Thoracic aorta (tissue), 2 donors: ENCODE data around the gene CLEC6A. TPM values are rescaled to one million over a fixed set of nuclear protein-coding genes. Genes with fewer than 3 reads are reported as not detected.
"Not testable (repeated sequence)": the region's sequence is repeated elsewhere in the genome, so short reads cannot be mapped to it uniquely, and the experiment has no call there.

Experiments
- ATAC-seq: fragments of 150-250 bp; one replicate; pipeline ENCODE4 v1.8.0; 2017; ENCODE audit warnings: low read depth; ENCODE audit not compliant: insufficient number of reproducible peaks, low FRiP score
- DNase-seq: peaks from one replicate; pipeline ENCODE4 v3.0.0-alpha.2; 2020; ENCODE audit warnings: low spot score
- H3K27ac ChIP-seq, 2 donors: fragments of 200-600 bp; sonication (generic); 1 replicate in 1 of 2; 2 replicates in 1 of 2; pipeline ENCODE4 v1.5.1; 2016; ENCODE audit warnings: mild to moderate bottlenecking in 2 of 2, moderate library complexity in 2 of 2
- H3K27me3 ChIP-seq: fragments of 200-600 bp; sonication (generic); replicated peaks from 2 replicates; pipeline ENCODE4 v1.6.0; 2016; ENCODE audit warnings: mild to moderate bottlenecking; ENCODE audit not compliant: insufficient read depth
- H3K36me3 ChIP-seq: fragments of 200-600 bp; sonication (generic); one replicate; pipeline ENCODE4 v1.5.1; 2016
- H3K4me1 ChIP-seq, 2 donors: fragments of 200-600 bp; sonication (generic); 1 replicate in 1 of 2; 2 replicates in 1 of 2; pipeline versions ENCODE4 v1.5.1 to v1.6.0; 2016; ENCODE audit warnings: low read depth in 2 of 2, mild to moderate bottlenecking in 1 of 2; ENCODE audit not compliant: control insufficient read depth in 1 of 2
- H3K4me3 ChIP-seq: fragments of 200-600 bp; sonication (generic); 2 replicates; pipeline ENCODE4 v1.5.1; 2016; ENCODE audit warnings: mild to moderate bottlenecking
- H3K9me3 ChIP-seq: fragments of 200-600 bp; sonication (generic); 2 replicates; pipeline ENCODE4 v1.5.1; 2016
- CTCF ChIP-seq: fragments of 200-600 bp; sonication (generic); IDR thresholded peaks from one replicate; pipeline ENCODE4 v1.5.1; 2019; ENCODE audit warnings: antibody characterized with exemption
- total RNA-seq, 2 donors: library from RNA; depleted of rRNA; stranded (reverse); fragments of >200 nt; gene quantifications; one replicate each; pipeline versions ENCODE4 v1.1.0 to v1.2.3, GENCODE V29; 2016

Gene CLEC6A
- total RNA-seq, 2 donors from 2014 or later = not detected

- no peak for TF ChIP-seq CTCF
- H3K27me3 ChIP-seq = no peaks in the 10 kb centered on the region
- no peaks in the 10 kb centered on the region for H3K36me3 ChIP-seq
- H3K27ac ChIP-seq = no peak overlapping the region
- ATAC-seq (no peak), DNase-seq (no peak)
- no peak overlapping the region for H3K4me3 ChIP-seq
- no peaks in the 10 kb centered on the region for H3K9me3 ChIP-seq
- no peaks in the 10 kb centered on the region for H3K4me1 ChIP-seq
Measured at GRCh38 chr12:8482571-8483061, 26.9 kb downstream of the CLEC6A start.

GRCh38 chr12:8483079-8483478, 27.3 kb downstream of the CLEC6A start:
- Histone ChIP-seq H3K27ac (no peak overlapping the region), H3K36me3 (no peaks in the 10 kb centered on the region), H3K27me3 (no peaks in the 10 kb centered on the region), H3K9me3 (no peaks in the 10 kb centered on the region), H3K4me1 (no peaks in the 10 kb centered on the region), H3K4me3 (no peak overlapping the region)
- ATAC-seq = no peak
- no peak for TF ChIP-seq CTCF
- DNase-seq = no peak

- no peak overlapping the region for H3K4me3 ChIP-seq
- DNase-seq (no peak), ATAC-seq (no peak)
- no peaks in the 10 kb centered on the region for H3K4me1 ChIP-seq
- no peaks in the 10 kb centered on the region for H3K9me3 ChIP-seq
- H3K27ac ChIP-seq = no peak overlapping the region
- no peaks in the 10 kb centered on the region for H3K27me3 ChIP-seq
- H3K36me3 ChIP-seq = no peaks in the 10 kb centered on the region
- TF ChIP-seq CTCF = no peak
Measured at GRCh38 chr12:8491646-8492530, 36.1 kb downstream of the CLEC6A start.

GRCh38 chr12:8493084-8493483, 37.3 kb downstream of the CLEC6A start:
- ATAC-seq (no peak), DNase-seq (no peak)
- TF ChIP-seq CTCF = no peak
- H3K4me1 ChIP-seq = no peaks in the 10 kb centered on the region
- no peak overlapping the region for H3K4me3 ChIP-seq
- no peaks in the 10 kb centered on the region for H3K9me3 ChIP-seq
- no peaks in the 10 kb centered on the region for H3K36me3 ChIP-seq
- H3K27ac ChIP-seq = no peak overlapping the region
- H3K27me3 ChIP-seq = no peaks in the 10 kb centered on the region

- H3K27ac ChIP-seq, H3K4me3 ChIP-seq, H3K36me3 ChIP-seq, DNase-seq, ATAC-seq, H3K27me3 ChIP-seq, H3K4me1 ChIP-seq, H3K9me3 ChIP-seq: not testable (repeated sequence)
Measured at GRCh38 chr12:8495671-8496070, 39.9 kb downstream of the CLEC6A start.

GRCh38 chr12:8496074-8496473, 40.3 kb downstream of the CLEC6A start:
- not testable (repeated sequence) for H3K36me3 ChIP-seq, H3K27ac ChIP-seq, H3K9me3 ChIP-seq, H3K4me3 ChIP-seq, H3K4me1 ChIP-seq, DNase-seq, H3K27me3 ChIP-seq, ATAC-seq
